ENCODE measurements around the gene IGF2. TPM values are rescaled to one million over a fixed set of nuclear protein-coding genes. Genes with fewer than 3 reads are reported as not detected.

Gene IGF2
- total RNA-seq, 4 donors from 2014 or later = 0.76 to 35.3 (median 2.8) TPM

DNA sequence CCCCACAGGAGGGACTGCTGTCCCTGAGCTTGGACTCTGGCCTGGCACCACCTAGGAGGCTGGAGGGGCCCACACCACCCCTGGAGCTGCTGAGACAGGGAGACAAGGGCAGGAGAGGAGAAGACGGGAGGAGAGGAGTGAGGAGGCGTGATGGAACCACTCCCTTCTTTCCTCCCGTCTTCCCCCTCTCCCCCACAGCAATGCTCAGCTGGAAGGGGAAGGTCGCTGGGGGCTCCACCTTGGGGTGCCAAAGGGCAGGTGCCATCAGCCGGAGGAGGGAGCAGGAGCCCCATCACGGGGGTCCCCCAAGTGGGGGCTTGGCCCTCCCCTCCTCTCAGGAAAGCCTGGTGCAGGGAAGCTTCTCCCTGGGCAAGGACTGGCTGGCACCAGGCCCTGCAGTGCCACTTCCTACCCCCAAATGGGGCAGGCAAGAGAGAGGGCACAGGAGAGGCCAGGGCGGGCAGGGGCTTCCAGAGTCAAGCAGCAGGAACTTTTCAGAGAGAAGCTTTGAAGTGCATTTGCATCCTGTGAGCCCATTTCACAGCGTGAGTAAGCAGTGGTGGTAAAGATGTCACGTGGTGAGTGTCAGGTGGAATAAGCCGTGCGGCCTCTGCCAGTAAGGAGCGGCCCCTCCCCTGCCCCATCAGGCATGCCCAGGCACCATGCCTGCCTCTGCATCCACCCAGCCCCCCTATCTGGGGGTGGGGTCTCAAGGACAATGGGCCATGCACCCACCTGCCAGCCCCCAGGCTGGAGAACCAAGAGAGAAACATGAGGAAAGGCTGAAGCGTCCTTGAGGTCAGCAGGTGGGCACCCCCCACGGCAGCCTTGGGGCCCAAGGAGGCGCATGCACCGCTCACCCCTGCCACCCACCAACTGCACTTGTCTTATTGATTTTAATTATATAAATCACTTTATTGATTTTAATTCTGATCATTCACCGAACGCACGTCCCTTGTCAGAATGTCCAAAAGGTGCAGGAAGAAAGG, 4.9 kb downstream of the IGF2 start:
- WGBS, 2 donors = 53 to 54% methylated on average over 14 of the region's 19 CpGs
- Histone ChIP-seq H3K9me3 (no peaks in the 10 kb centered on the region), H3K27ac (no peak overlapping the region), H3K4me1 (peaks cover 6 to 26% (median 19%) of the 10 kb centered on the region in 3 donors), H3K4me3 (no peak overlapping the region), H3K36me3 (no peaks in the 10 kb centered on the region), H3K27me3 (peaks cover 11 to 99% (median 13%) of the 10 kb centered on the region in 4 donors)
- intact Hi-C loops (cut with DNase I) = no loop called here
- DNase-seq = no peak
- TF ChIP-seq, protein P1, sequence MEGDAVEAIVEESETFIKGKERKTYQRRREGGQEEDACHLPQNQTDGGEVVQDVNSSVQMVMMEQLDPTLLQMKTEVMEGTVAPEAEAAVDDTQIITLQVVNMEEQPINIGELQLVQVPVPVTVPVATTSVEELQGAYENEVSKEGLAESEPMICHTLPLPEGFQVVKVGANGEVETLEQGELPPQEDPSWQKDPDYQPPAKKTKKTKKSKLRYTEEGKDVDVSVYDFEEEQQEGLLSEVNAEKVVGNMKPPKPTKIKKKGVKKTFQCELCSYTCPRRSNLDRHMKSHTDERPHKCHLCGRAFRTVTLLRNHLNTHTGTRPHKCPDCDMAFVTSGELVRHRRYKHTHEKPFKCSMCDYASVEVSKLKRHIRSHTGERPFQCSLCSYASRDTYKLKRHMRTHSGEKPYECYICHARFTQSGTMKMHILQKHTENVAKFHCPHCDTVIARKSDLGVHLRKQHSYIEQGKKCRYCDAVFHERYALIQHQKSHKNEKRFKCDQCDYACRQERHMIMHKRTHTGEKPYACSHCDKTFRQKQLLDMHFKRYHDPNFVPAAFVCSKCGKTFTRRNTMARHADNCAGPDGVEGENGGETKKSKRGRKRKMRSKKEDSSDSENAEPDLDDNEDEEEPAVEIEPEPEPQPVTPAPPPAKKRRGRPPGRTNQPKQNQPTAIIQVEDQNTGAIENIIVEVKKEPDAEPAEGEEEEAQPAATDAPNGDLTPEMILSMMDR (IDR thresholded peaks at IDR 0.05) = no peak
- TF ChIP-seq POLR2A (IDR thresholded peaks at IDR 0.05) = no peak

- intact Hi-C loops (cut with DNase I) = no loop called here
- WGBS, 2 donors = 62 to 77% methylated on average over 4 to 15 of the region's 33 CpGs
- peaks cover 7 to 99% (median 13%) of the 10 kb centered on the region in 4 donors for H3K27me3 ChIP-seq
- peaks cover 6 to 18% (median 10%) of the 10 kb centered on the region in 3 donors for H3K4me1 ChIP-seq
- no peak overlapping the region for H3K27ac ChIP-seq
- H3K4me3 ChIP-seq = no peak overlapping the region
- no peaks in the 10 kb centered on the region for H3K9me3 ChIP-seq
- DNase-seq = no peak
- no peak for TF ChIP-seq POLR2A (IDR thresholded peaks at IDR 0.05)
- TF ChIP-seq, protein P1 (IDR thresholded peaks at IDR 0.05) = no peak
- no peaks in the 10 kb centered on the region for H3K36me3 ChIP-seq
Observed at GRCh38 chr11:2133241-2134021, 5.8 kb downstream of the IGF2 start.

GRCh38 chr11:2132874-2133240, 6.3 kb downstream of the IGF2 start:
- Histone ChIP-seq H3K4me1 (peaks cover 6 to 12% (median 7%) of the 10 kb centered on the region in 3 donors), H3K27me3 (peaks cover 6 to 99% (median 13%) of the 10 kb centered on the region in 4 donors), H3K36me3 (no peaks in the 10 kb centered on the region), H3K9me3 (no peaks in the 10 kb centered on the region), H3K4me3 (no peak overlapping the region), H3K27ac (no peak overlapping the region)
- TF ChIP-seq, protein P1 (IDR thresholded peaks at IDR 0.05) = no peak
- intact Hi-C loops (cut with DNase I) = no loop called here
- no peak for DNase-seq
- WGBS, 2 donors = 43 to 61% methylated on average over 10 to 15 of the region's 24 CpGs

DNA sequence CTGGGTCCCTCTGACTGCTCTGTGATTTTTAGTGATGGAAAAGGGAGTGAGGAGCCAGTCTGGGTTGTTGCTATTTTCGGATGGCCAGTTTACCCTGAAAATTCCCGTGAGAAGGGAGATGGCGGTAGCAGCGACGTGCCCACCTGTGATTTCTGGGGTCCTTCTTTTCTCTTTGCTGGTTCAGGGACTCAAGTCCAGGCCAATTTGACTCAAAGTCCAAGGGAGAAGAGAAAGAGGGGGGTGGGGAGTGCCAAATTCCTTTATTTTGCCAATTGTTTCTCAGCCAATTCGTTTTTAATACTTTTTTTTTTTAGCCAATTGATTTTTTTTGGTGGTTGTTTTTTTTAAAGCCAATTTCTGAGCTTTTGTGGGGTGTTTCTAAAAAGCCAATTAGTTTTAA, 6.9 kb downstream of the IGF2 start:
- Histone ChIP-seq H3K9me3 (no peaks in the 10 kb centered on the region), H3K4me3 (no peak overlapping the region), H3K27ac (no peak overlapping the region), H3K36me3 (no peaks in the 10 kb centered on the region), H3K27me3 (peaks cover under 1 to 99% (median 7%) of the 10 kb centered on the region in 4 donors), H3K4me1 (peaks cover 0 to 6% (median under 1%) of the 10 kb centered on the region in 3 donors)
- intact Hi-C loops (cut with DNase I) = no loop called here
- 41 to 74% methylated on average over 6 of the region's 6 CpGs for WGBS, 2 donors
- no peak for DNase-seq
- TF ChIP-seq POLR2A (IDR thresholded peaks at IDR 0.05) = no peak

DNA sequence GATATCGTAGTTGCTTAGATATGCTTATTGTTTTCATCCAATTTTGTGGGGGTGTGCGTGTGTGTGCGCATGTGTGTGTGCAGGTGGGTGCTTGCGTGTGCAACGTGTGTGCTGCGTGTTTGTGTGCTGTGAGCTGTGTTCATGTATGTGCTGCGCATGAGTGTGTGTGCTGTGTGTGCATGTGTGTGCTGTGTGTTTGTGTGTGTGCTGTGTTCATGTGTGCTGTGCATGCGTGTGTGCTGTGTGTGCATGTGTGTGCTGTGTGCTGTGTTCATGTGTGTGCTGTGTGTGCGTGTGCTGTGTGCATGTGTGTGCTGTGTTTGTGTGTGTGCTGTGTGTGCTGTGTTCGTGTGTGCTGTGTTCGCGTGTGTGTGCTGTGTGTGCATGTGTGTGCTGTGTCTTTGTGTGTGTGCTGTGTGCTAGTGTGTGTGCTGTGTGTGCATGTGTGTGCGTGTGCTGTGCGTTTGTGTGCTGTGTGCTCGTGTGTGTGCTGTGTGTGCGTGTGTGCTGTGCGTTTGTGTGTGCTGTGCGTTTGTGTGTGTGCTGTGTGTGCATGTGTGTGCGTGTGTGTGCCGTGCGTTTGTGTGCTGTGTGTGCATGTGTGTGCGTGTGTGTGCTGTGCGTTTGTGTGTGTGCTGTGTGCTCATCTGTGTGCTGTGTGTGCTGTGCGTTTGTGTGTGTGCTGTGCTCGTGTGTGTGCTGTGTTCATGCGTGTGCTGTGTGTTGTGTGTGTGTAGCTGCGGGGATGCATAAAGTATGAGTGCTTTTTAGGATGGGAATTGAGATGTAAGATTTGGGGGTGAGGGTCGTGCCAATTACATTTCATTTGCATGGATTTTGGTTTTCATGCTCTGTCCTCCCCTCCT, 7.6 kb downstream of the IGF2 start:
- H3K27me3 ChIP-seq = peaks cover 0 to 93% (median under 1%) of the 10 kb centered on the region in 4 donors
- no peaks in the 10 kb centered on the region for H3K36me3 ChIP-seq
- DNase-seq = no peak
- WGBS, 2 donors = 74 to 76% methylated on average over 21 of the region's 28 CpGs
- H3K9me3 ChIP-seq = no peaks in the 10 kb centered on the region
- H3K4me3 ChIP-seq = no peak overlapping the region
- intact Hi-C loops (cut with DNase I) = no loop called here
- no peaks in the 10 kb centered on the region for H3K4me1 ChIP-seq
- no peak overlapping the region for H3K27ac ChIP-seq
- TF ChIP-seq, protein P1 (IDR thresholded peaks at IDR 0.05) = no peak
- no peak for TF ChIP-seq POLR2A (IDR thresholded peaks at IDR 0.05)

Data from esophagus squamous epithelium (tissue), 5 donors.